Measurements from ENCODE around the gene MORC1. TPM values are rescaled to one million over a fixed set of nuclear protein-coding genes. Genes with fewer than 3 reads are reported as not detected.

The MORC1 gene
- total RNA-seq, 1 donor from 2014 or later: not detected

- no peaks in the 10 kb centered on the region for H3K9me3 Mint-ChIP-seq (ENCODE audit: unreplicated experiment)
- H3K4me1 Mint-ChIP-seq (ENCODE audit: unreplicated experiment): no peaks in the 10 kb centered on the region
- no peak overlapping the region for H3K4me3 Mint-ChIP-seq (ENCODE audit: unreplicated experiment)
- peaks cover 33% of the 10 kb centered on the region for H3K27me3 Mint-ChIP-seq (ENCODE audit: unreplicated experiment)
- peak; percentile 90 for TF ChIP-seq CTCF (IDR thresholded peaks at IDR 0.05)
- no peak for DNase-seq (ENCODE audit: extremely low spot score, unreplicated experiment)
- H3K36me3 Mint-ChIP-seq (ENCODE audit: unreplicated experiment): no peaks in the 10 kb centered on the region
- H3K27ac Mint-ChIP-seq (ENCODE audit: unreplicated experiment): no peak overlapping the region
Measured at GRCh38 chr3:108914774-108915641, 202.9 kb downstream of the MORC1 start.

GRCh38 chr3:108909799-108910198 is 208.1 kb downstream of the MORC1 start:
- Mint-ChIP-seq H3K9me3 (ENCODE audit: unreplicated experiment) (no peaks in the 10 kb centered on the region), H3K27ac (ENCODE audit: unreplicated experiment) (no peak overlapping the region), H3K4me3 (ENCODE audit: unreplicated experiment) (no peak overlapping the region), H3K36me3 (ENCODE audit: unreplicated experiment) (no peaks in the 10 kb centered on the region), H3K27me3 (ENCODE audit: unreplicated experiment) (peaks cover 34% of the 10 kb centered on the region), H3K4me1 (ENCODE audit: unreplicated experiment) (no peaks in the 10 kb centered on the region)
- DNase-seq (ENCODE audit: extremely low spot score, unreplicated experiment): no peak
- no peak for TF ChIP-seq CTCF (IDR thresholded peaks at IDR 0.05)

Other genes with a start within 250 kb of the MORC1 start
- not detected in 2 replicates for gene GUCA1C, start 164.3 kb downstream of the MORC1 start, total RNA-seq
- gene C3orf85, start 18.6 kb upstream of the MORC1 start, total RNA-seq: not detected in 2 replicates
- gene DPPA2, start 198.4 kb upstream of the MORC1 start, total RNA-seq: not detected in 2 replicates
- 0.75 and 1.8 TPM in 2 replicates for gene DPPA4, start 219.4 kb upstream of the MORC1 start, total RNA-seq